ENCODE measurements around the gene ADAMTSL1. TPM values are rescaled to one million over a fixed set of nuclear protein-coding genes. Genes with fewer than 3 reads are reported as not detected.

Gene ADAMTSL1
- total RNA-seq, 1 donor from 2014 or later, result not detected

DNA sequence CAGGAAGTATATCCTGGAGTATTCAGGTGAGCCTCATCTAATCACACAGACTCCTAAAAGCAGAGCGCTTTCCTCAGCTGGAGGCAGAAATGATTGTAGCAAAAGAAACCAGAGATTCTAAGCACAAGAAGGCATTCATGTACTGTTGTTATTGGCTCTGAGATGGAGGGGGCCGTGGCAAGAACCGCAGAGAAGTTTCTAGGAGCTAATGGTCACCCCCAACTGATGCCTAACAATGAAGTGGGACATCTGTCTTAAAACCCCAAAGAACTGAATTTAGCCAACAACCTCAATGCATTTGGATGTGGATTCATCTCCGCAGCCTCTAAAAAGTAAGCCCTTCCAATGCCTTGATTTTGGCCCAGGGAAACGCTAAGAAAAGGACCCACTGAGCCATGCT lies 76.3 kb downstream of the ADAMTSL1 start:
- intact Hi-C loops (cut with micrococcal nuclease), result no loop called here

- intact Hi-C loops (cut with micrococcal nuclease), result no loop called here
These were observed 80.3 kb downstream of the ADAMTSL1 start for GRCh38 chr9:18554244-18554643.

GRCh38 chr9:18555105-18555883 lies 81.3 kb downstream of the ADAMTSL1 start:
- intact Hi-C loops (cut with micrococcal nuclease), result no loop called here

GRCh38 chr9:18564018-18564880 lies 90.3 kb downstream of the ADAMTSL1 start:
- intact Hi-C loops (cut with micrococcal nuclease), result no loop called here

DNA sequence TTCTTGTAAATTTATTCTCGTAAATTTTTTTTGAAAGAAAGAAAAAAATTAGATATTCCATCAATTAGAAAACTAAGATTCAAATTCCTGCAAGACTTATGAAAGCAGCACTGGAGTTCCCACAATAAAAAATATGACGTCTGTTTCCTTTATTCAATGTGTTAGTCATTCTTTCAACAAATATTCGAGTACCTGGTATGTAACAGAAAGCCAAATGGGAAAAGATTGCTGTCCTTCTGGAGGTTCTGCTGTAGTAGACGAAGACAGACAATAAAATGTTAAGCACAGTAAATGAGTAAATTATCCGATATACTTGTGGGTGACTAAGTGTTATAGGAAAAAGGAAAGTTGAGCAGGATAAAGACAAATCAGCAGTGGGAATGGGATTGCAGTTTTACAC lies 92.2 kb downstream of the ADAMTSL1 start:
- intact Hi-C loops (cut with micrococcal nuclease), result no loop called here

DNA sequence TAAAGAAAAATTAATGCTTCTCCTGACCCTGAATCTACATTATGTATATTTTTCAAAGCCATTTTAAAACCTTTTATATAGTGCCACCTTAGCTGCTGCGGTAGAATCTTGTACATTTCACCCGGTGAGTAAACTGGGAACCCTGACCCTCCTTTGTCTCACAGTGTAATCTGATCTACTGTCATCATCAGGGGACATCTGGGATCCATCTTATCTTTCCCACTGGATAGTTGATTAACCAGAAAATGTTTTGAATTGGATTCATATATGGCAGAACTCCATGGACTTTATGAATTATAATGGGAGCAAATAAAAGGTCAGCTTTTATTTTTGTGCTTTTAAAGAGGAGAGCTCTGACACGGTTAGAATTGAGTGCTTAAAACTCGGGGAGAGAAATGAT lies 95.0 kb downstream of the ADAMTSL1 start:
- intact Hi-C loops (cut with micrococcal nuclease), result no loop called here

- intact Hi-C loops (cut with micrococcal nuclease), result no loop called here
These were observed 96.1 kb downstream of the ADAMTSL1 start for GRCh38 chr9:18569941-18570630.

DNA sequence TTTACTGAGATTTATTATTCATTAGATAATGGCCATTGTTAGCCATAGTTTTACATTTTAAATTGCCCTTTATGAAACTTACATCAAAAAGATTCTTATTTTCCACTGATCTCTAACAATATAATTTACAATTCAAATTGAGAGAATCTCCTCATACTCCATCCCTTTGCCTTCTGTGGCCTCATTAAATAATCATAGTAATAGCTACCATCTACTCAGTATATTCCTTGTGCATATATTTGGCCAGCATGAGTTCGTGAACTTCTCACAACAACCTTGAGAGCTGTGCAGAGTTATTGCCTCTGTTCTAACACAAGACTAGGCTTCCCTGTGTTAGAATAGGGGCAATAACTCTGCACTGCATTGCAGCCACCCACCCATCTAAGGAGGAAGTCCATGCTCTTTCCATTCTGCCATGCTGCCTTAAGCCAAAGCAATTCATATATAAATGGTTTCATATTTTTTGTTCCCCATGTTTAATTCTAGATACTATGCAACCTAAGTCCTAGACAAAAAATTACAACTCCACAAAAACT lies 99.1 kb downstream of the ADAMTSL1 start:
- intact Hi-C loops (cut with micrococcal nuclease), result no loop called here

DNA sequence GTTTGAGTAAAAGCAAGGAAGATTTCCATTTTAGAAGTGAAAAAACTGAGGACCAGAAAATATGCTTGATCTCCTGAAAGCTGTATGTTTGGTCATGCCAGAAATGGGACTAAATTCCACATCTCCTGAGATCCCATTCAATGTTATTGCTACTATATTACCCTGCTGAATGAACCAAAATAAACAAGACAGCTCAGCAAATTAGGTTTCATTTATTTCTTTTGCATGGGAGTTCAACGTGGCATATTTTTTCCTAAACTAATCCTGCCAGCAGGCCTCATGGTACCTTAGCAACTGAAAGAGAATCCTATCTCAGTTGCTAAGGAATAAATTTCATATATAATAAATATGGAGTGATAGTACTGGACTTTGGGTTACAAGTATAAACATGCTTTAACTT lies 101.7 kb downstream of the ADAMTSL1 start:
- intact Hi-C loops (cut with micrococcal nuclease), result no loop called here

DNA sequence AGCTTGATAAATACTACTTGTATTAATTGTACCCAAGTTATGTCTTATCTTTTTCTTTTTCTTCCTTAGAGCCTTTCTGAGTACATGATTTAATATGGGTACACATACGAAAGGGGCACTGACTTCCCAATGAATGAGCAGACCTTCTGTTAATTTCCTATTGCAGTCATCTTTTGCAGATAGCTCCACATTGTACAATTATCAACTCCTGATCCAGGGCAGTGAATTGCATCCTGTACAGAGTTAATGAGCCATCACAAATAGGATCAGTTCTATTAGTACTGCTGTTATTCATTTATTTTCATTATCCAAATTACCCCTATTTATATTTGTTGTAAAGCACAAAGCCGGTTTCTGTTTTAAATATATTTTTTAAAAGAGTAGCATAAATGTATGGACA lies 105.6 kb downstream of the ADAMTSL1 start:
- intact Hi-C loops (cut with micrococcal nuclease), result no loop called here

DNA sequence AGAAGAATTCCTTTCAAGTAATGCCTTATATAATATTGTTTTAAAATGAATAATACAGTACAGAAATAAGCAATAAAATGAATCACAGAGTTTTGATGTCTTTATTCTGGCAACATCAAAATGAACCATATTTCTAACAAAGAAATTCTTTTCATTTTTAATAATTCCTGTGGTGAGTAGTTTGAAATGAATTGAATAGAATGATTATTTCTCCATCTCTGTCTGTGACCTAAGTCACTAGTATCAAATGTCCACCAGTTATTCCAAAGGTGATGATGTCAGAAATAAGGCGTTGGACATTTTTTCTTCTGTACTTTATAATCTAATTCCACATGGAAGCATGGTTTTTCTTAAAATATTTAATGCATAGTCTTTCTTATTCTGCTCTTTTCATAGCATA lies 106.2 kb downstream of the ADAMTSL1 start:
- intact Hi-C loops (cut with micrococcal nuclease), result no loop called here

GRCh38 chr9:18585996-18586395 lies 112.0 kb downstream of the ADAMTSL1 start:
- intact Hi-C loops (cut with micrococcal nuclease), result no loop called here

DNA sequence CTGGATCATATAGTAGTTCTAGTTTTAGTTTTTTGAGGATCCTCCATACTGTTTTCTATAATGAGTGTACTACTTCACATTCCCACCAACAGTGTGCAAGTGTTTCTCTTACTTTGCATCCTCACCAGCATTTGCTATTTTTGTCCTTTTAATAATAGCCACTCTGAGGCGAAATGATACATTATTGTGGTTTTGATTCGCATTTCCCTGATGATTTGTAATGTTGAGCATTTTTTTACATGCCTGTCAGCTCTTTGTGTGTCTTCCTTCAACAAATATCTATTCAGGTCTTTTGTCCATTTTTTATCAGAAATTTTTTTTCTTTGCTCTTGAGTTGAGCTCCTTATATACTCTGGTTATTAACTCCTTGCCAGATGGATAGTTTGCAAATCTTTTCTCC lies 114.0 kb downstream of the ADAMTSL1 start:
- intact Hi-C loops (cut with micrococcal nuclease), result no loop called here

DNA sequence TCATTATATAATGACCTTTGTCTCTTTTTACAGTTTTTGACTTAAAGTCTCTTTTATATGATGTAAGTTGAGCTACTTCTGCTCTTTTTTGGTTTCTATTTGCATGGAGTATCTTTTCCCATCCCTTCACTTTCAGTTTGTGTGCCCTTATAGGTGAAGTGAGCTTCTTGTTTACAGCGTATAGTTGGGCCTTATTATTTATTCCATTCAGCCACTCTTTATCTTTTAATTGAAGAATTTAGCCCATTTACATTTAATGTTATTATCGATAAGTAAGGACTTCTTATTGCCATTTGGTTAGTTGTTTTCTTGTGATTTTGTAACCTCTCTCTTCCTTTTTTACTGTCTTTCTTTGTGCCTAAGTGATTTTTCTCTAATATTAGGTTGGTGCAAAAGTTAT lies 117.3 kb downstream of the ADAMTSL1 start:
- intact Hi-C loops (cut with micrococcal nuclease), result no loop called here

GRCh38 chr9:18594837-18595236 lies 120.9 kb downstream of the ADAMTSL1 start:
- intact Hi-C loops (cut with micrococcal nuclease), result no loop called here

- intact Hi-C loops (cut with micrococcal nuclease), result no loop called here
These were observed 121.6 kb downstream of the ADAMTSL1 start for GRCh38 chr9:18595597-18595996.

DNA sequence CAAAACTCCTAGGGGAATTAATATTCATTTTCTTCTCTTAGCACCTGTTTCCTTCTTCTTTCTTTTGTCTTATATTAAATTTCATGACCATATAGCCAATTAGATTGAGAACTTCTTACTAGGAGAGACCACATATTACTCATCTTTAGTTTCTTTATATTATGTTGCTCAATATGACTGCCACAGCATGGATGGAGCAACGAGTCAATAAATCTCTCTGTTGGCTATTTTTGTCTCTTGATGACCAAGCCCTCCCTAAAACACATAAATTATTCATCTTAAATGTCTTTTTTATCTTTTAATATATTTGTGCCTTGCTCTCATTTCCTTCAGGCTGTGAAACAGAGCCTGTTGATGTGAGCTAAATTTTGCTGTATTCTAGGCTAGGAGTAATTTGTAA lies 123.0 kb downstream of the ADAMTSL1 start:
- intact Hi-C loops (cut with micrococcal nuclease), result no loop called here

- intact Hi-C loops (cut with micrococcal nuclease), result no loop called here
These were observed 125.0 kb downstream of the ADAMTSL1 start for GRCh38 chr9:18598969-18599368.

GRCh38 chr9:18601026-18601425 lies 127.1 kb downstream of the ADAMTSL1 start:
- intact Hi-C loops (cut with micrococcal nuclease), result no loop called here

GRCh38 chr9:18601956-18602355 lies 128.0 kb downstream of the ADAMTSL1 start:
- intact Hi-C loops (cut with micrococcal nuclease), result no loop called here
